ENCODE measurements around the gene MRPS30.

GRCh38 chr5:44795496-44795895 lies 13.3 kb upstream of the MRPS30 start:
- TF ChIP-seq CTCF (IDR thresholded peaks at IDR 0.05) (no peak), POLR2A (IDR thresholded peaks at IDR 0.05) (no peak)
